Heart left ventricle (tissue), 16 donors: ENCODE measurements around the gene DCAF11. TPM values are rescaled to one million over a fixed set of nuclear protein-coding genes. Genes with fewer than 3 reads are reported as not detected.
A peak's percentile ranks its signal among the peaks of the same experiment; 100 is the strongest.

Experiments used
- ATAC-seq, 4 donors: fragments of 200-7000 bp; cut with Tn5 transposase; one replicate each; pipeline ENCODE4 v1.9.1; 2020 to 2022; ENCODE audit warnings: moderate library complexity in 4 of 4, mild to moderate bottlenecking in 3 of 4, moderate number of reproducible peaks in 1 of 4
- DNase-seq, 5 donors: peaks; one replicate each; pipeline ENCODE4 v3.0.0-alpha.2; 2020
- H3K27ac ChIP-seq, 12 donors: fragments of 200-600 bp; sonication (generic) in 4 of 12; one replicate each; pipeline versions ENCODE4 v1.5.0 to v1.8.0; 2016 to 2022; ENCODE audit warnings: mild to moderate bottlenecking in 2 of 12
- H3K27me3 ChIP-seq, 9 donors: fragments of 200-600 bp; sonication (generic) in 2 of 9; one replicate each; pipeline versions ENCODE4 v1.5.1 to v1.8.0; 2016 to 2022; ENCODE audit warnings: mild to moderate bottlenecking in 3 of 9
- H3K36me3 ChIP-seq, 9 donors: fragments of 200-600 bp; sonication (generic) in 2 of 9; one replicate each; pipeline versions ENCODE4 v1.5.0 to v1.8.0; 2018 to 2022; ENCODE audit warnings: mild to moderate bottlenecking in 2 of 9
- H3K4me1 ChIP-seq, 12 donors: fragments of 200-600 bp; sonication (generic) in 4 of 12; one replicate each; pipeline versions ENCODE4 v1.5.0 to v1.8.0; 2016 to 2022; ENCODE audit warnings: mild to moderate bottlenecking in 3 of 12
- H3K4me3 ChIP-seq, 12 donors: fragments of 200-600 bp; sonication (generic) in 4 of 12; one replicate each; pipeline versions ENCODE4 v1.5.0 to v1.8.0; 2017 to 2022; ENCODE audit warnings: mild to moderate bottlenecking in 9 of 12, moderate library complexity in 4 of 12
- H3K9me3 ChIP-seq, 12 donors: fragments of 200-600 bp; sonication (generic) in 4 of 12; one replicate each; pipeline versions ENCODE4 v1.5.0 to v1.8.0; 2016 to 2022; ENCODE audit warnings: mild to moderate bottlenecking in 1 of 12
- POLR2A ChIP-seq, 2 donors: fragments of 450-650 bp; IDR thresholded peaks; one replicate each; pipeline ENCODE4 v1.6.1; 2017; ENCODE audit warnings: antibody characterized with exemption in 2 of 2, mild to moderate bottlenecking in 2 of 2, moderate library complexity in 2 of 2
- WGBS, 4 donors: extraction: QIAGEN DNeasy Blood & Tissue Kit in 2 of 4; methylation state at CpG; one replicate each; pipeline versions ENCODE4 v1.1.5 to v1.1.7; 2013 to 2018; 5-methylcytosine and 5-hydroxymethylcytosine counted together
- intact Hi-C, 10 donors: fragments of 100-400 bp; cut with DNase I; formaldehyde crosslinking; loops; one replicate each; pipeline versions ENCODE4 v1.11.1 to v1.14.2; 2022
- polyA plus RNA-seq, 2 donors: library from polyadenylated mRNA; stranded (reverse); fragments of 200-250 nt; gene quantifications; one replicate each; pipeline ENCODE4 v1.2.3, GENCODE V29; 2013
- total RNA-seq, 9 donors: library from RNA; depleted of rRNA in 2 of 9; stranded (reverse); fragments of >200 nt in 2 of 9; fragmentation: NEBNext Ultra II Directional in 3 of 9; extraction: Animal tissue kit (Norgen Biotek cat#: 25700) in 3 of 9; gene quantifications; one replicate each; pipeline versions ENCODE4 v1.1.0 to v1.2.4, GENCODE V29; 2016 to 2023
- TF ChIP-seq, protein P1 (sequence below), 12 donors: fragments of 200-600 bp; sonication (generic) in 4 of 12; IDR thresholded peaks; one replicate each; pipeline versions ENCODE4 v1.5.0 to v1.8.0; 2018 to 2022; ENCODE audit warnings: antibody characterized with exemption in 12 of 12, mild to moderate bottlenecking in 5 of 12
- donor health status: ischemic (EF 13 %, LVEDD 7.1; RV severe dilation, severe dysfunction).
- donor health status: healthy with polysubstance abuse.
- donor health status: DM: no; HTN: yes; CAD: no.
- donor health status: DM: no; HTN: no; CAD: no.
- donor health status: ischemic (EF 25% LVEDD 6.9; RV normal size, moderate dysfunction).
- donor health status: ischemic (EF 25% LVEDD 5.7; RV mildly dilated, moderate dysfunction).
- donor health status: healthy.
- donor health status: DM: yes; HTN: yes; CAD: no.
- donor health status: ischemic (EF 35%, LVEDD 5.7; RV mildly dilated, moderate dysfunction).
- donor health status: nonischemic (EF 11% LVEDD 7.7; RV severe dilation, severe dysfunction).
- donor health status: DM: yes; HTN: yes; CAD: no.
- donor health status: PGD.
- donor health status: ischemic (EF 29% LVEDD 5.4; RV normal size, mild dysfunction).
- donor health status: nonischemic (EF 23%, LVEDD 6.1; RV moderate dilation, normal function).

Gene DCAF11
- total and polyA plus RNA-seq, 11 donors, result 25.3 to 117 (median 75.0) TPM

- ATAC-seq (no peak), DNase-seq (peak in 1 of 5 donors; percentile 57)
- H3K9me3 ChIP-seq, result no peaks in the 10 kb centered on the region
- H3K27ac ChIP-seq, result no peak overlapping the region
- intact Hi-C loops, result loop anchor here in 1 of 10 donors (10.0 kb wide), 1 partner anchor 86 kb away; no protein-coding TSS in a partner anchor
- TF ChIP-seq, protein P1, sequence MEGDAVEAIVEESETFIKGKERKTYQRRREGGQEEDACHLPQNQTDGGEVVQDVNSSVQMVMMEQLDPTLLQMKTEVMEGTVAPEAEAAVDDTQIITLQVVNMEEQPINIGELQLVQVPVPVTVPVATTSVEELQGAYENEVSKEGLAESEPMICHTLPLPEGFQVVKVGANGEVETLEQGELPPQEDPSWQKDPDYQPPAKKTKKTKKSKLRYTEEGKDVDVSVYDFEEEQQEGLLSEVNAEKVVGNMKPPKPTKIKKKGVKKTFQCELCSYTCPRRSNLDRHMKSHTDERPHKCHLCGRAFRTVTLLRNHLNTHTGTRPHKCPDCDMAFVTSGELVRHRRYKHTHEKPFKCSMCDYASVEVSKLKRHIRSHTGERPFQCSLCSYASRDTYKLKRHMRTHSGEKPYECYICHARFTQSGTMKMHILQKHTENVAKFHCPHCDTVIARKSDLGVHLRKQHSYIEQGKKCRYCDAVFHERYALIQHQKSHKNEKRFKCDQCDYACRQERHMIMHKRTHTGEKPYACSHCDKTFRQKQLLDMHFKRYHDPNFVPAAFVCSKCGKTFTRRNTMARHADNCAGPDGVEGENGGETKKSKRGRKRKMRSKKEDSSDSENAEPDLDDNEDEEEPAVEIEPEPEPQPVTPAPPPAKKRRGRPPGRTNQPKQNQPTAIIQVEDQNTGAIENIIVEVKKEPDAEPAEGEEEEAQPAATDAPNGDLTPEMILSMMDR (IDR thresholded peaks at IDR 0.05), result no peak
- TF ChIP-seq POLR2A (IDR thresholded peaks at IDR 0.05), result no peak
- H3K4me1 ChIP-seq, result peaks cover 6 to 22% (median 14%) of the 10 kb centered on the region in 12 donors
- H3K4me3 ChIP-seq, result no peak overlapping the region
- H3K36me3 ChIP-seq, result peaks cover 3 to 76% (median 70%) of the 10 kb centered on the region in 9 donors
- 83 to 90% (median 87%) methylated on average over 5 to 9 of the region's 9 CpGs for WGBS, 4 donors
- H3K27me3 ChIP-seq, result no peaks in the 10 kb centered on the region
These were observed 36.4 kb downstream of the DCAF11 start for GRCh38 chr14:24150993-24151392.

DNA sequence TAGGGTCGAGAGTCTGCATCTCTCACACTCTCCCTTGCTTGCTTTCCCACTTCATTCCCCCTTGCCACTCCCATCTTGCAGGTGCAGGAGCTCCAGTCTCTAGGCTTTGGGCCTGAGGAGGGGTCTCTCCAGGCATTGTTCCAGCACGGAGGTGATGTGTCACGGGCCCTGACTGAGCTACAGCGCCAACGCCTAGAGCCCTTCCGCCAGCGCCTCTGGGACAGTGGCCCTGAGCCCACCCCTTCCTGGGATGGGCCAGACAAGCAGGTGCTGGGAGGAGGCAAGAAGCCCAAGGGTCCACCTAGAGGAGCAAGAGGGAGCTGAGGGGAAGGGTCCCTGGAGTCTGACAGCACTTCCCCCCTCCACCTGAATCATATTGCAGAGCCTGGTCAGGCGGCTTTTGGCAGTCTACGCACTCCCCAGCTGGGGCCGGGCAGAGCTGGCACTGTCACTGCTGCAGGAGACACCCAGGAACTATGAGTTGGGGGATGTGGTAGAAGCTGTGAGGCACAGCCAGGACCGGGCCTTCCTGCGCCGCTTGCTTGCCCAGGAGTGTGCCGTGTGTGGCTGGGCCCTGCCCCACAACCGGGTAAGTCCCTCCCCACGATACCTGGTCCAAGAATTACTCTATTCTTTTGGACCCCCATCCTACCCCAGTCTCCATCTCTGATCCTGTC is 37.0 kb downstream of the DCAF11 start:
- no peak overlapping the region for H3K4me3 ChIP-seq
- 92 to 94% (median 93%) methylated on average over 15 to 16 of the region's 16 CpGs for WGBS, 4 donors
- no peak for DNase-seq
- intact Hi-C loops, result loop anchor here in 1 of 10 donors (10.0 kb wide), 1 partner anchor 87 kb away; no protein-coding TSS in a partner anchor
- no peak for TF ChIP-seq POLR2A (IDR thresholded peaks at IDR 0.05)
- TF ChIP-seq, protein P1 (IDR thresholded peaks at IDR 0.05), result no peak
- H3K27me3 ChIP-seq, result no peaks in the 10 kb centered on the region
- H3K9me3 ChIP-seq, result no peaks in the 10 kb centered on the region
- no peak for ATAC-seq
- H3K4me1 ChIP-seq, result peaks cover 6 to 20% (median 13%) of the 10 kb centered on the region in 12 donors
- no peak overlapping the region for H3K27ac ChIP-seq
- H3K36me3 ChIP-seq, result peaks cover 3 to 82% (median 76%) of the 10 kb centered on the region in 9 donors

- Histone ChIP-seq H3K4me3 (no peak overlapping the region), H3K9me3 (no peaks in the 10 kb centered on the region), H3K27me3 (no peaks in the 10 kb centered on the region), H3K4me1 (peaks cover 0 to 1% (median 0%) of the 10 kb centered on the region in 12 donors), H3K27ac (no peak overlapping the region), H3K36me3 (peaks cover 5 to 98% (median 93%) of the 10 kb centered on the region in 9 donors)
- DNase-seq (peak in 2 of 5 donors; percentile 16 to 34), ATAC-seq (no peak)
- 95 to 99% (median 96%) methylated on average over 8 to 10 of the region's 10 CpGs for WGBS, 4 donors
- TF ChIP-seq, protein P1 (IDR thresholded peaks at IDR 0.05), result no peak
- no peak for TF ChIP-seq POLR2A (IDR thresholded peaks at IDR 0.05)
- intact Hi-C loops, result loop anchor here in 1 of 10 donors (10.0 kb wide), 1 partner anchor 90 kb away; no protein-coding TSS in a partner anchor
These were observed 40.5 kb downstream of the DCAF11 start for GRCh38 chr14:24155100-24155499.

DNA sequence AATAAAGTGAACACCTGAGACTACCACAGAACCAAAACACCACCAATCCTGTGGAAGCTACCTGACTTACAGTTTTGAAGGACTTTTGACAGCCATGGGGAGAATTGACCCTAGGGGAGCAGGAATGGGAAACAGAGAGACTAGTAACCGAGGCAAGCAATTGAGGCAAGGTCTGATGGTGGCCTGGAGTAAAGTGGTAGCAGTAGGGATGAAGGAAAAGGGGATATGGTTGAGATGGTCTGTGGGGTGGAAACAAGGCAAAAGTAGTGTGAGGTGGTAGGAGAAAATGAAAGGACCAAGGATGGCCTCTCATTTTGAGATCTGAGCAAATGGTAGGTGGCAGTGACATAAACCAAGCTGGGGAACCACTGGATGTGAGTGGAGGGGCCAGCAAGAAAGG is 42.3 kb downstream of the DCAF11 start:
- WGBS, 4 donors, result 90 to 95% (median 94%) methylated on average over 1 of the region's 1 CpG
- Histone ChIP-seq H3K9me3 (no peaks in the 10 kb centered on the region), H3K4me3 (no peak overlapping the region), H3K4me1 (peaks cover 0 to 15% (median 6%) of the 10 kb centered on the region in 12 donors), H3K27ac (no peak overlapping the region), H3K27me3 (no peaks in the 10 kb centered on the region), H3K36me3 (peaks cover 5 to 87% (median 81%) of the 10 kb centered on the region in 9 donors)
- DNase-seq, result no peak
- TF ChIP-seq, protein P1 (IDR thresholded peaks at IDR 0.05), result no peak
- no peak for TF ChIP-seq POLR2A (IDR thresholded peaks at IDR 0.05)
- no peak for ATAC-seq
- intact Hi-C loops, result loop anchor here in 1 of 10 donors (10.0 kb wide), 1 partner anchor 92 kb away; no protein-coding TSS in a partner anchor
